ENCODE data around the gene GALNT7.

DNA sequence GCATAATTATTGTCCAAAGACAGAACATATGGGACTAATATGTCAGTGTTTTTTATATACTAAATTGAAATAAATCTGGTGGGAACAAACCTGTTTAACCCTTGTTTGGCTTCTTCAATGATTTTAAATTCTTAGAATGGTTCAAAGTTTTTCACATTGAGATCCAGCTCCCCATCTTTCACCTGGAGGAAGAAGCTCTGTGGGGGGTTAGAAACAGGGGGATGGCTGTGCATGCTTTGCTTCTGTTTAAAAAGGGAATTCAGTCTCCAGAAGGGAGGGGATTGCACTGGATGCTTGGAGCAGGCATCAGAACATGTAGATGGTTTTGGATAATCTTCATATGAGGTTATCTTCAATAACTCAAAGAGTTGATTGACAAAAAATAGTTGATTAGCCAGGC is 72.1 kb downstream of the GALNT7 start:
- TF ChIP-seq, protein P1, sequence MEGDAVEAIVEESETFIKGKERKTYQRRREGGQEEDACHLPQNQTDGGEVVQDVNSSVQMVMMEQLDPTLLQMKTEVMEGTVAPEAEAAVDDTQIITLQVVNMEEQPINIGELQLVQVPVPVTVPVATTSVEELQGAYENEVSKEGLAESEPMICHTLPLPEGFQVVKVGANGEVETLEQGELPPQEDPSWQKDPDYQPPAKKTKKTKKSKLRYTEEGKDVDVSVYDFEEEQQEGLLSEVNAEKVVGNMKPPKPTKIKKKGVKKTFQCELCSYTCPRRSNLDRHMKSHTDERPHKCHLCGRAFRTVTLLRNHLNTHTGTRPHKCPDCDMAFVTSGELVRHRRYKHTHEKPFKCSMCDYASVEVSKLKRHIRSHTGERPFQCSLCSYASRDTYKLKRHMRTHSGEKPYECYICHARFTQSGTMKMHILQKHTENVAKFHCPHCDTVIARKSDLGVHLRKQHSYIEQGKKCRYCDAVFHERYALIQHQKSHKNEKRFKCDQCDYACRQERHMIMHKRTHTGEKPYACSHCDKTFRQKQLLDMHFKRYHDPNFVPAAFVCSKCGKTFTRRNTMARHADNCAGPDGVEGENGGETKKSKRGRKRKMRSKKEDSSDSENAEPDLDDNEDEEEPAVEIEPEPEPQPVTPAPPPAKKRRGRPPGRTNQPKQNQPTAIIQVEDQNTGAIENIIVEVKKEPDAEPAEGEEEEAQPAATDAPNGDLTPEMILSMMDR (IDR thresholded peaks at IDR 0.05; ENCODE audit: insufficient read depth, low read length, poor library complexity, severe bottlenecking): no peak
- TF ChIP-seq EZH2phosphoT487 (conservative IDR thresholded peaks at IDR 0.05; ENCODE audit: low read length): no peak

All from SU-DHL-6 (cell line).